B cell (primary cell): ENCODE measurements around the gene HP1BP3. TPM values are rescaled to one million over a fixed set of nuclear protein-coding genes. Genes with fewer than 3 reads are reported as not detected.

Source experiments
- ATAC-seq: fragments of 200-7000 bp; cut with Tn5 transposase; one replicate; pipeline ENCODE4 v1.10.0; 2021; ENCODE audit warnings: low read depth, mild to moderate bottlenecking, moderate number of reproducible peaks, moderate library complexity
- CTCF ChIA-PET: fragments of 350-600 bp; sonication (Branson Sonifier 250); formaldehyde crosslinking; loops from one replicate; lab custom pipeline; 2021; ENCODE audit warnings: antibody characterized with exemption, inconsistent platforms; lab: Charles Lee
- POLR2A ChIA-PET: fragments of 350-600 bp; sonication (Branson Sonifier 250); formaldehyde crosslinking; loops from one replicate; lab custom pipeline; 2021; ENCODE audit warnings: antibody characterized with exemption; lab: Charles Lee
- DNase-seq: peaks from one replicate; pipeline ENCODE4 v3.0.0; 2013
- H2AFZ ChIP-seq: 2 replicates; pipeline ENCODE4 v1.6.1; 2012; ENCODE audit warnings: mild to moderate bottlenecking, low read depth, low read length; ENCODE audit not compliant: insufficient read depth, poor library complexity, severe bottlenecking
- H3K27ac ChIP-seq, 2 donors: 1 replicate in 1 of 2; 2 replicates in 1 of 2; pipeline ENCODE4 v1.5.1; 2012 to 2013; ENCODE audit warnings: low read length in 2 of 2, mild to moderate bottlenecking in 2 of 2, moderate library complexity in 1 of 2
- H3K27me3 ChIP-seq, 4 experiments: fragments of 200-600 bp in 1 of 4; sonication (generic) in 1 of 4; replicated peaks in 1 of 4; 1 replicate in 2 of 4; 2 replicates in 2 of 4; pipeline versions ENCODE4 v1.6.1 to v1.7.0; 2013 to 2016; ENCODE audit warnings: low read length in 3 of 4, mild to moderate bottlenecking in 2 of 4, mixed read lengths in 1 of 4, moderate library complexity in 1 of 4; ENCODE audit not compliant: insufficient read depth in 4 of 4, control insufficient read depth in 3 of 4; ENCODE audit errors: control extremely low read depth in 1 of 4
- H3K36me3 ChIP-seq, 2 experiments: replicated peaks in 1 of 2; 1 replicate in 1 of 2; 2 replicates in 1 of 2; pipeline versions ENCODE4 v1.6.1 to v1.7.1; 2013; ENCODE audit warnings: low read length in 1 of 2; ENCODE audit not compliant: insufficient read depth in 2 of 2, control insufficient read depth in 1 of 2; ENCODE audit errors: control extremely low read depth in 1 of 2, extremely low read depth in 1 of 2
- H3K4me1 ChIP-seq, 2 donors: fragments of 200-600 bp in 1 of 2; sonication (generic) in 1 of 2; 1 replicate in 1 of 2; 2 replicates in 1 of 2; pipeline versions ENCODE4 v1.5.1 to v1.6.1; 2013 to 2017; ENCODE audit warnings: low read length in 2 of 2; ENCODE audit not compliant: control insufficient read depth in 2 of 2, insufficient read depth in 2 of 2
- H3K4me2 ChIP-seq: replicated peaks from 2 replicates; pipeline ENCODE3; 2012; ENCODE audit warnings: mild to moderate bottlenecking, low read depth, low read length; ENCODE audit not compliant: poor library complexity, severe bottlenecking
- H3K4me3 ChIP-seq, 5 experiments: fragments of 200-600 bp in 1 of 5; sonication (generic) in 1 of 5; 1 replicate in 3 of 5; 2 replicates in 2 of 5; pipeline versions ENCODE4 v1.5.1 to v1.7.0; 2011 to 2016; ENCODE audit warnings: low read length in 4 of 5, mild to moderate bottlenecking in 4 of 5, low read depth in 2 of 5, control low read depth in 1 of 5, moderate library complexity in 1 of 5; ENCODE audit not compliant: insufficient read depth in 1 of 5; ENCODE audit errors: control extremely low read depth in 1 of 5, extremely low read depth in 1 of 5
- H3K79me2 ChIP-seq: fragments of 200-600 bp; sonication (generic); one replicate; pipeline ENCODE4 v1.6.0; 2016; ENCODE audit warnings: low read length; ENCODE audit not compliant: control insufficient read depth, insufficient read depth
- H3K9ac ChIP-seq: fragments of 200-600 bp; sonication (generic); 2 replicates; pipeline ENCODE4 v1.6.1; 2017; ENCODE audit warnings: mild to moderate bottlenecking, low read length, moderate library complexity
- H3K9me3 ChIP-seq, 3 donors: one replicate each; pipeline versions ENCODE4 v1.6.1 to v1.7.1; 2013; ENCODE audit warnings: low read length in 2 of 3; ENCODE audit not compliant: control insufficient read depth in 2 of 3, insufficient read depth in 1 of 3; ENCODE audit errors: control extremely low read depth in 1 of 3
- H4K20me1 ChIP-seq: 2 replicates; pipeline ENCODE4 v1.6.0; 2012; ENCODE audit warnings: mild to moderate bottlenecking, low read length; ENCODE audit not compliant: insufficient read depth, control insufficient read depth, poor library complexity, severe bottlenecking
- H3K27ac Mint-ChIP-seq: one replicate; pipeline ENCODE4 v1.8.0; 2021; ENCODE audit warnings: mixed read lengths
- H3K27me3 Mint-ChIP-seq: one replicate; pipeline ENCODE4 v1.8.0; 2021; ENCODE audit warnings: mixed read lengths
- H3K4me1 Mint-ChIP-seq: one replicate; pipeline ENCODE4 v1.8.0; 2021; ENCODE audit warnings: mixed read lengths
- H3K4me3 Mint-ChIP-seq: one replicate; pipeline ENCODE4 v1.8.0; 2021; ENCODE audit warnings: mixed read lengths
- H3K9me3 Mint-ChIP-seq: one replicate; pipeline ENCODE4 v1.8.0; 2022; ENCODE audit warnings: mixed read lengths; ENCODE audit not compliant: insufficient read depth
- CTCF ChIP-seq: fragments of 200-600 bp; IDR thresholded peaks from one replicate; pipeline ENCODE4 v1.8.0; 2022; ENCODE audit warnings: antibody characterized with exemption, mild to moderate bottlenecking
- EZH2 ChIP-seq: IDR thresholded peaks from 2 replicates; pipeline ENCODE4 v1.6.1; 2012; ENCODE audit warnings: borderline replicate concordance, low read depth, mild to moderate bottlenecking, moderate library complexity, low read length; ENCODE audit not compliant: insufficient read depth, poor library complexity, severe bottlenecking
- WGBS: methylation state at CpG from one replicate; pipeline ENCODE4 v1.1.5; 2013; ENCODE audit warnings: missing lambda C conversion rate; ENCODE audit not compliant: insufficient coverage; 5-methylcytosine and 5-hydroxymethylcytosine counted together
- intact Hi-C: fragments of 100-400 bp; cut with micrococcal nuclease; formaldehyde crosslinking; loops from one replicate; pipeline ENCODE4 v1.10.0; 2022
- polyA plus RNA-seq: library from polyadenylated mRNA; depleted of rRNA; stranded (reverse); fragments of >200 nt; gene quantifications from 2 replicates; pipeline ENCODE4 v1.2.3, GENCODE V29; 2012
- total RNA-seq, 2 donors: library from RNA; stranded (reverse); fragments of 120-200 nt in 1 of 2; gene quantifications; 1 replicate in 1 of 2; 2 replicates in 1 of 2; pipeline versions ENCODE4 v1.2.3 to v1.2.4, GENCODE V29; 2013 to 2022

Gene HP1BP3
- total and polyA plus RNA-seq, 2 donors (not counting 1 experiment from before 2014, with no cell fraction given), result 147 to 303 TPM

GRCh38 chr1:20760322-20760721 lies 26.8 kb downstream of the HP1BP3 start:
- H3K36me3 ChIP-seq, result peaks cover 27 to 84% of the 10 kb centered on the region in 2 experiments
- Mint-ChIP-seq H3K27me3 (no peaks in the 10 kb centered on the region), H3K9me3 (no peaks in the 10 kb centered on the region), H3K4me1 (no peaks in the 10 kb centered on the region), H3K4me3 (no peak overlapping the region), H3K27ac (no peak overlapping the region)
- CTCF ChIA-PET, result no interaction called here
- H3K9ac ChIP-seq, result no peak overlapping the region
- DNase-seq, result no peak
- no peaks in the 10 kb centered on the region for H3K4me1 ChIP-seq
- POLR2A ChIA-PET, result interaction anchor here (0.6 kb wide), 1 partner anchor 231 kb away, joined by 4 read pairs; no protein-coding TSS in a partner anchor
- peaks cover 2% of the 10 kb centered on the region for H3K79me2 ChIP-seq
- no peak for ATAC-seq
- H3K27me3 ChIP-seq, result no peaks in the 10 kb centered on the region
- no peaks in the 10 kb centered on the region for H3K9me3 ChIP-seq
- no peak overlapping the region for H3K4me2 ChIP-seq
- no peak overlapping the region for H2AFZ ChIP-seq
- intact Hi-C loops, result no loop called here
- no peak overlapping the region for H3K27ac ChIP-seq
- no peaks in the 10 kb centered on the region for H4K20me1 ChIP-seq
- 98% methylated on average over 3 of the region's 6 CpGs for WGBS
- no peak overlapping the region for H3K4me3 ChIP-seq
- TF ChIP-seq CTCF (no peak), EZH2 (no peak)

GRCh38 chr1:20753589-20753988 lies 33.5 kb downstream of the HP1BP3 start:
- Mint-ChIP-seq H3K9me3 (no peaks in the 10 kb centered on the region), H3K4me1 (no peaks in the 10 kb centered on the region), H3K4me3 (no peak overlapping the region), H3K27ac (no peak overlapping the region), H3K27me3 (no peaks in the 10 kb centered on the region)
- no peak overlapping the region for H3K27ac ChIP-seq
- H3K4me1 ChIP-seq, result no peaks in the 10 kb centered on the region
- ATAC-seq (no peak), DNase-seq (no peak)
- intact Hi-C loops, result no loop called here
- H3K9me3 ChIP-seq, result no peaks in the 10 kb centered on the region
- TF ChIP-seq CTCF, result no peak
- H3K9ac ChIP-seq, result no peak overlapping the region
- no peak overlapping the region for H3K4me2 ChIP-seq
- POLR2A ChIA-PET, result no interaction called here
- no CpG with 5 or more reads among the region's 3 CpGs for WGBS
- CTCF ChIA-PET, result no interaction called here
- peaks cover 23 to 65% of the 10 kb centered on the region in 2 experiments for H3K36me3 ChIP-seq
- no peaks in the 10 kb centered on the region for H3K27me3 ChIP-seq
- H3K4me3 ChIP-seq, result no peak overlapping the region
- H4K20me1 ChIP-seq, result no peaks in the 10 kb centered on the region
- H3K79me2 ChIP-seq, result no peaks in the 10 kb centered on the region
- H2AFZ ChIP-seq, result no peak overlapping the region
